Myometrial cell (primary cell): Measurements from ENCODE around the gene MRPS18B. TPM values are rescaled to one million over a fixed set of nuclear protein-coding genes. Genes with fewer than 3 reads are reported as not detected.

ENCODE experiments used
- total RNA-seq: library from RNA; depleted of rRNA; stranded (reverse); fragments of >200 nt; gene quantifications from 2 replicates; pipeline ENCODE4 v1.2.3, GENCODE V29; 2015

MRPS18B gene
- 63.1 and 85.9 TPM in 2 replicates for total RNA-seq

GRCh38 chr6:30617565-30618269, at the start of gene MRPS18B:
Gene MRPS18B (plus strand): TSS chr6:30617840. CDS start chr6:30617866, 26 bp downstream.

GRCh38 chr6:30571075-30571761, 46.4 kb upstream of the MRPS18B start, which contains the start of gene ABCF1:
Gene ABCF1 (plus strand): TSS chr6:30571442. CDS start chr6:30571488, 46 bp downstream.

GRCh38 chr6:30616811-30617564, 652 bp upstream of the MRPS18B start, which contains the start of gene PPP1R10:
Gene PPP1R10 (minus strand): TSS chr6:30617243. CDS start chr6:30609944, 7,299 bp downstream.

GRCh38 chr6:30626484-30627366, 9.1 kb downstream of the MRPS18B start, which contains the start of gene ATAT1:
Gene ATAT1 (plus strand): TSS chr6:30626874.

GRCh38 chr6:30646450-30647241, 29.0 kb downstream of the MRPS18B start, which contains the start of gene C6orf136:
Gene C6orf136 (plus strand): TSS chr6:30647133. CDS start chr6:30647232, 99 bp downstream.

GRCh38 chr6:30672445-30673253, 55.0 kb downstream of the MRPS18B start, which contains the start of gene DHX16:
Gene DHX16 (minus strand): TSS chr6:30673006. CDS start chr6:30672841, 165 bp downstream.

Other genes with a start within 250 kb of the MRPS18B start
- gene HLA-E, start 128.3 kb upstream of the MRPS18B start, total RNA-seq = 231 and 235 TPM in 2 replicates
- gene GNL1, start 61.4 kb upstream of the MRPS18B start, total RNA-seq = 49.1 and 70.9 TPM in 2 replicates
- 5.7 and 7.5 TPM in 2 replicates for gene PRR3, start 60.5 kb upstream of the MRPS18B start, total RNA-seq
- 22.5 and 32.6 TPM in 2 replicates for gene ABCF1, start 46.4 kb upstream of the MRPS18B start, total RNA-seq
- gene PPP1R10, start 597 bp upstream of the MRPS18B start, total RNA-seq = 21.6 and 25.9 TPM in 2 replicates
- 4.3 TPM in 2 replicates for gene ATAT1, start 9.0 kb downstream of the MRPS18B start, total RNA-seq
- 4.3 and 5.2 TPM in 2 replicates for gene C6orf136, start 29.3 kb downstream of the MRPS18B start, total RNA-seq
- gene DHX16, start 55.2 kb downstream of the MRPS18B start, total RNA-seq = 27.4 and 34.2 TPM in 2 replicates
- 42.7 and 51.6 TPM in 2 replicates for gene PPP1R18, start 68.8 kb downstream of the MRPS18B start, total RNA-seq
- 7.2 and 10.3 TPM in 2 replicates for gene NRM, start 73.1 kb downstream of the MRPS18B start, total RNA-seq
- gene MDC1, start 99.4 kb downstream of the MRPS18B start, total RNA-seq = 5.1 and 16.4 TPM in 2 replicates
- gene TUBB, start 102.5 kb downstream of the MRPS18B start, total RNA-seq = 1,612 and 1,663 TPM in 2 replicates
- gene FLOT1, start 124.8 kb downstream of the MRPS18B start, total RNA-seq = 209 and 234 TPM in 2 replicates
- 45.0 and 49.6 TPM in 2 replicates for gene IER3, start 126.7 kb downstream of the MRPS18B start, total RNA-seq